Measurements from ENCODE around the gene CD19.
"Not testable (repeated sequence)": the region's sequence is repeated elsewhere in the genome, so short reads cannot be mapped to it uniquely, and the experiment has no call there.

Gene CD19

GRCh38 chr16:28936784-28937155, 5.0 kb downstream of the CD19 start:
- DNase-seq (ENCODE audit: low read depth in 2 of 2) = no peak

GRCh38 chr16:28937222-28937876, 5.6 kb downstream of the CD19 start:
- DNase-seq (ENCODE audit: low read depth in 2 of 2) = no peak

- DNase-seq (ENCODE audit: low read depth in 2 of 2) = no peak
These were observed 7.0 kb downstream of the CD19 start for GRCh38 chr16:28938721-28939120.

- DNase-seq (ENCODE audit: low read depth in 2 of 2) = not testable (repeated sequence)
These were observed 8.1 kb downstream of the CD19 start for GRCh38 chr16:28939825-28940224.

- DNase-seq (ENCODE audit: low read depth in 2 of 2) = no peak
These were observed 11.5 kb downstream of the CD19 start for GRCh38 chr16:28943281-28943680.

- DNase-seq (ENCODE audit: low read depth in 2 of 2) = no peak
These were observed 14.9 kb downstream of the CD19 start for GRCh38 chr16:28946681-28947080.

GRCh38 chr16:28950648-28951409, 19.1 kb downstream of the CD19 start, which contains the start of gene NFATC2IP:
Gene NFATC2IP (plus strand): TSS chr16:28950937. CDS start chr16:28951012, 75 bp downstream.
- peak; percentile 99 to 100 for DNase-seq (ENCODE audit: low read depth in 2 of 2)

- DNase-seq (ENCODE audit: low read depth in 2 of 2) = no peak
These were observed 19.7 kb downstream of the CD19 start for GRCh38 chr16:28951410-28951943.

- no peak for DNase-seq (ENCODE audit: low read depth in 2 of 2)
These were observed 26.4 kb downstream of the CD19 start for GRCh38 chr16:28958216-28958615.

- DNase-seq (ENCODE audit: low read depth in 2 of 2) = no peak
These were observed 27.1 kb downstream of the CD19 start for GRCh38 chr16:28958836-28959235.

GRCh38 chr16:28964072-28964471, 32.3 kb downstream of the CD19 start:
- DNase-seq (ENCODE audit: low read depth in 2 of 2) = no peak

GRCh38 chr16:28964496-28964895, 32.7 kb downstream of the CD19 start:
- DNase-seq (ENCODE audit: low read depth in 2 of 2) = no peak

GRCh38 chr16:28967156-28967555, 35.4 kb downstream of the CD19 start:
- no peak for DNase-seq (ENCODE audit: low read depth in 2 of 2)

GRCh38 chr16:28969696-28970095, 37.9 kb downstream of the CD19 start:
- not testable (repeated sequence) for DNase-seq (ENCODE audit: low read depth in 2 of 2)

GRCh38 chr16:28974007-28974436, 42.3 kb downstream of the CD19 start:
- peak in 1 of 2 donors; percentile 27 for DNase-seq (ENCODE audit: low read depth in 2 of 2)

- peak; percentile 91 to 92 for DNase-seq (ENCODE audit: low read depth in 2 of 2)
These were observed 42.8 kb downstream of the CD19 start, which contains the start of gene SPNS1 for GRCh38 chr16:28974437-28975157. Gene SPNS1 (plus strand): TSS chr16:28974778. CDS start chr16:28975152, 374 bp downstream.

- DNase-seq (ENCODE audit: low read depth in 2 of 2) = no peak
These were observed 43.4 kb downstream of the CD19 start for GRCh38 chr16:28975158-28975599.

GRCh38 chr16:28977703-28978662, 46.2 kb downstream of the CD19 start:
- DNase-seq (ENCODE audit: low read depth in 2 of 2) = no peak

- DNase-seq (ENCODE audit: low read depth in 2 of 2) = not testable (repeated sequence)
These were observed 48.6 kb downstream of the CD19 start for GRCh38 chr16:28980330-28980729.

- DNase-seq (ENCODE audit: low read depth in 2 of 2) = no peak
These were observed 49.2 kb downstream of the CD19 start for GRCh38 chr16:28980929-28981328.

- DNase-seq (ENCODE audit: low read depth in 2 of 2) = peak; percentile 29 to 62
These were observed 49.7 kb downstream of the CD19 start for GRCh38 chr16:28981517-28981916.

Data from stimulated activated CD8-positive, alpha-beta memory T cell treated with anti-CD3 and anti-CD28 coated beads, Interleukin-2, amount 100 ng/mL, for 48 hours (primary cell).